ENCODE results near the gene PYGM.

DNA sequence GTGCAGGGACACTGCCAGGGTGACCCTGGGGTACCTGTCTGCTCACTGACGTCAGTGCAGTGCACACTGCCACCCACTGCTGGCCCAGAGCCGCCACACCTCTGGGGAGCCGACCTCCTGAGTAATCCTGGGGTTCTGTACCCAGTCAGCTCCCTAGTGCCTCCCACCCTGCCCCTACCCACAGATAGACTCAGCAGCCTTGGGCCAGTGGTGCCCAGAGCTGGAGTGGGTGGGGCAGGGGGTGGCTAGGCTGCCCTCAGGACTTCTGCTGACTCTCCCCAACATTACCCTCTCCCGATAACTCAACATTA, 42.6 kb downstream of the PYGM start:
- TF ChIP-seq, protein P1, sequence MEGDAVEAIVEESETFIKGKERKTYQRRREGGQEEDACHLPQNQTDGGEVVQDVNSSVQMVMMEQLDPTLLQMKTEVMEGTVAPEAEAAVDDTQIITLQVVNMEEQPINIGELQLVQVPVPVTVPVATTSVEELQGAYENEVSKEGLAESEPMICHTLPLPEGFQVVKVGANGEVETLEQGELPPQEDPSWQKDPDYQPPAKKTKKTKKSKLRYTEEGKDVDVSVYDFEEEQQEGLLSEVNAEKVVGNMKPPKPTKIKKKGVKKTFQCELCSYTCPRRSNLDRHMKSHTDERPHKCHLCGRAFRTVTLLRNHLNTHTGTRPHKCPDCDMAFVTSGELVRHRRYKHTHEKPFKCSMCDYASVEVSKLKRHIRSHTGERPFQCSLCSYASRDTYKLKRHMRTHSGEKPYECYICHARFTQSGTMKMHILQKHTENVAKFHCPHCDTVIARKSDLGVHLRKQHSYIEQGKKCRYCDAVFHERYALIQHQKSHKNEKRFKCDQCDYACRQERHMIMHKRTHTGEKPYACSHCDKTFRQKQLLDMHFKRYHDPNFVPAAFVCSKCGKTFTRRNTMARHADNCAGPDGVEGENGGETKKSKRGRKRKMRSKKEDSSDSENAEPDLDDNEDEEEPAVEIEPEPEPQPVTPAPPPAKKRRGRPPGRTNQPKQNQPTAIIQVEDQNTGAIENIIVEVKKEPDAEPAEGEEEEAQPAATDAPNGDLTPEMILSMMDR (IDR thresholded peaks at IDR 0.05), result no peak
- TF ChIP-seq POLR2A (IDR thresholded peaks at IDR 0.05), result no peak
